ENCODE measurements around the gene KIF26A.

- TF ChIP-seq EZH2 (IDR thresholded peaks at IDR 0.05; ENCODE audit: low read depth, unreplicated experiment) (no peak), POLR2AphosphoS5 (IDR thresholded peaks at IDR 0.05; ENCODE audit: low read depth) (no peak), ZNF462 (CRISPR knock-in tag; IDR thresholded peaks at IDR 0.05) (no peak)
Observed at GRCh38 chr14:104216457-104216856, 78.1 kb downstream of the KIF26A start.
